GM21825 (cell line): ENCODE data around the gene PAK1.

ENCODE experiments used
- ATAC-seq: cut with Tn5 transposase; IDR thresholded peaks from one replicate; pipeline ENCODE4 v1.9.1; 2021; ENCODE audit warnings: mild to moderate bottlenecking, moderate library complexity; ENCODE audit not compliant: unreplicated experiment

PAK1 gene

GRCh38 chr11:77475206-77475605, 1.3 kb upstream of the PAK1 start:
- ATAC-seq, result no peak

DNA sequence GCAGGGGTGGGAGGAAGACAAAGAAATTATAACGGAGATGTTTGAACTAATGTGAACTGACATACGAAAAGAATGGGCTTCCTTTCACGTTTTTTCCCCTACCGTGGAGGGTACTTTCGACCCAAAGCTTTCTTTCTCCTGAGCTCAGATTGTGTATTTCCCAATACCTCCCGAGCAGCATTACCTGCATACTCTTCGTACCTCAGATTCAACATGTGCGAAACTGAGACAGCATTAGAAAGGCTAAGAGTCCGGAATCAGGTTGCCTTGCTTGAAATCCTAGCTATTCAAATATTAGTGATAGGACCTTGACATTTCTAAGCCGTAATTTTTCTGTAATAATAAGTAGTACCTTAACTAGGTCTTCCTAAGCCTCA, 778 bp upstream of the PAK1 start:
- ATAC-seq, result no peak

- peak; percentile 19 for ATAC-seq
Measured at GRCh38 chr11:77472991-77473800, 698 bp downstream of the PAK1 start.

GRCh38 chr11:77471558-77472193, 2.2 kb downstream of the PAK1 start:
- ATAC-seq, result no peak

GRCh38 chr11:77470971-77471370, 2.9 kb downstream of the PAK1 start:
- ATAC-seq, result no peak

GRCh38 chr11:77470504-77470903, 3.4 kb downstream of the PAK1 start:
- no peak for ATAC-seq

- ATAC-seq, result no peak
Measured at GRCh38 chr11:77468527-77468926, 5.4 kb downstream of the PAK1 start.

DNA sequence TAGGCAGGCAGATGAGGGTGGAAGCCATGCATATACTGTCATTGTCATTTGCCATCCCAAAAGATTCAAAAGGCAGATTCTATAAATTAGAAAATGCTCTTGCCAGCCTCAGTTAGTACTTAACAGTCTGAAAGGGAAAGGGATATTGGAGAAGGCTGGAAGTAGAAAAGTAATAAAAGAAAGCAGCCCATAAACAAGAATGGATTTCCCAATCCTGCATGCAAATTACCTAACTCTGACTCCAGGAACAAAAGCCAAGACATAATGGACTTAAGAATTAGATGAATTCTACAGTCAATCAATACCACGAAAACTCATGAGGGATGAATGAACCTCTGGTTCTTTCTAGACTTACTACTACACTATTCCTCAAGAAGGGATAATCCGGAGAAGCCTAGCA, 5.9 kb downstream of the PAK1 start:
- no peak for ATAC-seq

- no peak for ATAC-seq
Measured at GRCh38 chr11:77467233-77467632, 6.7 kb downstream of the PAK1 start.

DNA sequence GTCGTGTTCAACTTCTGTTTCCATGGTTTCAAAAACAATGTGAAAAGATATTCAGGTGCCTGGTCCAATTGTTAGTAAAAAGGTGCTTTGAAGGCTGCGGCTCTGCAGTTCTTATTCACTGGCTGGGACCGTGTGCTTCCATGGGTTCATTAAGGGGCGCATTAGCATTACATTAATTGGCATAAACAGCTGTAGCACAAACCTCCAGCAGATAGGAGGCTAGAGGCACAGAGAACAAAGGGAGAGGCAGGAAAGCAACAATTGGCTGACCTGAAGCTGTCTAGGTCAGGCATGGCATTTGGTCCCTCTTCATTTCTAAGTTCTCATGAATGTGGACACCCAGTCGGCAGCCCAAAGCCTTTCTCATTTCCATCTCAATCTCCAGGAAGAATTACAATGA, 16.6 kb downstream of the PAK1 start:
- ATAC-seq, result peak; percentile 9

GRCh38 chr11:77455740-77456139, 18.2 kb downstream of the PAK1 start:
- ATAC-seq, result no peak

GRCh38 chr11:77454867-77455655, 18.8 kb downstream of the PAK1 start:
- no peak for ATAC-seq

DNA sequence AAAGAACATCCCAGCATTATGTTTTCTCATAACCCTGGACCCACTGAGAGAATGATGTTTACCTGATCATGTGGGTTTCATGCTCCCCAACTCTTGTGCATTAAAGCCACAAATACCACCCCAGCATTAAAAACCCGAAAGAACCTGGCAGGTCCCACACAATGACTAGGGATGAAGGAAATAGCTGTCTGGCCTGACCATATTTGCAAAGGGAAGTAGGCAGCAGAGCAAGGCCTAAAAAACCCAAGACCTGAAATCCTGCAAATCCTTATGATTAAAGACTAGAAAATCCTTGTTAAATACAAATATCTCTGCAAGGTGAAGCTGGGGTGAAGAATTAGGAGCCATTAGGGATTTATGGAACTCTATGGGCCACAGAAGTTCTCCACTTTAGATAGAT, 23.7 kb downstream of the PAK1 start:
- ATAC-seq, result no peak

- no peak for ATAC-seq
Measured at GRCh38 chr11:77449784-77450183, 24.1 kb downstream of the PAK1 start.

GRCh38 chr11:77449060-77449521, 24.8 kb downstream of the PAK1 start:
- ATAC-seq, result peak; percentile 70

GRCh38 chr11:77448269-77448668, 25.6 kb downstream of the PAK1 start:
- ATAC-seq, result no peak

DNA sequence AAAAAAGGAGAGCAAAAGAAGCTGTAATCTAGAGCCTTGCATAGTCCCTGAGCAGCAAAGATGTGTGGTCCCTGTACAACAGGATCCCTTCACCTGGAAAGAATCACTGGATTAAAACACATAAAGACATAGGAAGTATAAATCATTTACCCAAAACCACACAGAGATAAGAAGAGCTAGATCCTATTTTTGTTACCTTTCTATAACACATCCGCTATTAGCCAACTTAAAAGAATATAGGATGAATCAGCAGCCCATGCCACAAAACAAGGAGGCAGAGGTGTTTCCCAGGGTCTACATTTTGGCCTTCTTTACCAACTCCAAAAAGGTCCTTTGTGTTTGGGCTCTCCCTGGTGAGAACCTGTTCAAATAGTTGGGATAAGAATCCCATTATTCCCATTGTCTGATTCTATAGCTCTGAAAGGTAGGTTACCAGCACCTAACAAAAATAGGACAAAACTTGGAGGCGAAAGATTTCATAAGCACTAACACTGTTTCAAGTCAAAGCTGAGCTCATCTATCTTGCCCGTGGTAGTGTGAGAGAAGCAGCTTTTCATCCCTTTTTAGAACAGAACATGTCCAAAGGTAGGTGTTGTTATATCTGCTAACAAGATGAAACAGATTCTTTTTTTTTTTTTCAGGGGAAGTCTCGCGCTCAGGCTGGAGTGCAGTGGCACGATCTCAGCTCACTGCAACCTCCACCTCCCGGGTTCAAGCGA, 26.8 kb downstream of the PAK1 start:
- no peak for ATAC-seq

DNA sequence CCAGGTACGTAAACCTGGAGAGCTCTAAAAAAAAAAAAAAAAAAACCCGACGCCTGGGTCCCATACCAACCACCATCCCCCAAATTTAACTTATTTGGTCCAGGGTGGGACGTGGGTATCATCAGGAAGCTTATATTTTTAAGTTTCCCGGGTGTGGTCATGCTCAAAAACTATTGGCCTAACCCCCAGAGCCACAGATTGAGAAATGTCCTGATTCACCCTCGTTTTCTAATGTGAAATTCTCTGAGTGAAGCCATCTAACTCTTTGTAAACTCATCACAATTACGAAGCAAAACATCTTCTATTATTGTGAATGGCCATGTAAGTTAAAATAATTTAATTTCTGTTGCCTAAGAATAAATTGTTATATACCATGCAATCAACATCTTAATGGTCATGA, 29.6 kb downstream of the PAK1 start:
- ATAC-seq, result no peak

DNA sequence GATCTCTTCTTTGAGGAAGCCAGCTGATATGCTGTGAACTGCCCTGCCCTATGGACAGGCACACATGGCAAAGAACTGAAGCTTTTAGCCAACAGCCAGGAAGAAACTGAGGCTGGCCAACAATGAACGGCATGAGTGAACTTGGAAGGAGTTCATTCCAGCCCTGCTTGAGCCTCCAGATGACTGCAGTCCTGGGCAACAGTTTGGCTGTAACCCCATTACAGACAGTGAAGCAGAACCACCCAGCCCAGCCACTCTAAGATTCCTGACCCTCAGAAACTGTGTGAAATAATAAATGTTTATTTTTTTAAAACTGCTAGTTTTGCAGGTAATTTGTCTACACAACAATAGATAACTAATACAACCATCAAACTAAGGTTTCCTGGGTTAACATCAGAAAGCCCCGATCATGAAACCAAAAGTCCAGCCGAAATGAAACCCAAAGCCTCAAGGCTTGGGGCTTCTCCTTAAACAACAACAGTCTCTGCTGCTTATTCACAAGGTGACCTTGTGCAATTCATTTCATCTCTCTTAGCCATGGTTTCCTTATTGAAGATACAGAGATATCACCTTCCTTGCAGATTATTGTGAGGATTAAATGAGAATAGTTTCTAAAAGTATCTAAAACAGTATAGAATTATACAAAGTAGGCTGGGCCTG, 31.4 kb downstream of the PAK1 start:
- ATAC-seq, result peak; percentile 55

GRCh38 chr11:77441426-77441825, 32.5 kb downstream of the PAK1 start:
- ATAC-seq, result no peak

GRCh38 chr11:77440678-77441077, 33.2 kb downstream of the PAK1 start:
- no peak for ATAC-seq
